Suprapubic skin (tissue), 3 donors: ENCODE results near the gene PRC1.

Experiments used
- POLR2A ChIP-seq, 2 donors: fragments of 450-650 bp; IDR thresholded peaks; one replicate each; pipeline ENCODE4 v1.6.1; 2017; ENCODE audit warnings: antibody characterized with exemption in 2 of 2, mild to moderate bottlenecking in 2 of 2, moderate library complexity in 2 of 2
- TF ChIP-seq, protein P1 (sequence below), 2 donors: fragments of 200-600 bp in 1 of 2; fragments of 450-650 bp in 1 of 2; sonication (generic) in 1 of 2; IDR thresholded peaks; one replicate each; pipeline ENCODE4 v1.5.1; 2016 to 2019; ENCODE audit warnings: antibody characterized with exemption in 2 of 2, mild to moderate bottlenecking in 1 of 2, moderate library complexity in 1 of 2

DNA sequence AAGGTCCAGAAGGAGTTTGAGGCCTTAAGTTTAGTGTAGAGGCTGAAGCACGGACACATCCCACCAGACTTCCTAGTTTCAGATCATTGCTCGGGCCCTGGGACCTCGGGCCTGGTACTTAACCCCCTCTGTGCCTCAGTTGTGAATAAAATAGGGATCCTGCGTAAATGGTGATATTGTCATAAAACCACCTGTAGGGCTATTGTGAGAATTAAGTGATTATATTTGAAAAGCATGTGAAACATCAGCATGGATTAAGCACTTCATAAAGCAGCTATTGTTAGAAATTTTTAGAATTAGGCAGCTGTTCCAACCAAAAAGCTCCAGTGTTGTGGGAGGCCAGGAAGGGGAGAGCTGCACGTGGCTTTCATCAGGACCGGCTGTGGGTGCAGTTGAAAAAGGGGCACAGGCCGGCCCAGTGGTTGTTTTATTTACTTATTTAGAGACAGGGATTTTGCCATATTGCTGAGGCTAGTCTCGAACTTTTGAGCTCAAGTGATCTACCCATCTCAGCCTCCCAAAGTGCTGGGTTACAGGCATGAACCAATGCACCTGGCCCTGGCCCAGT is 35.2 kb downstream of the PRC1 start:
- TF ChIP-seq, protein P1, sequence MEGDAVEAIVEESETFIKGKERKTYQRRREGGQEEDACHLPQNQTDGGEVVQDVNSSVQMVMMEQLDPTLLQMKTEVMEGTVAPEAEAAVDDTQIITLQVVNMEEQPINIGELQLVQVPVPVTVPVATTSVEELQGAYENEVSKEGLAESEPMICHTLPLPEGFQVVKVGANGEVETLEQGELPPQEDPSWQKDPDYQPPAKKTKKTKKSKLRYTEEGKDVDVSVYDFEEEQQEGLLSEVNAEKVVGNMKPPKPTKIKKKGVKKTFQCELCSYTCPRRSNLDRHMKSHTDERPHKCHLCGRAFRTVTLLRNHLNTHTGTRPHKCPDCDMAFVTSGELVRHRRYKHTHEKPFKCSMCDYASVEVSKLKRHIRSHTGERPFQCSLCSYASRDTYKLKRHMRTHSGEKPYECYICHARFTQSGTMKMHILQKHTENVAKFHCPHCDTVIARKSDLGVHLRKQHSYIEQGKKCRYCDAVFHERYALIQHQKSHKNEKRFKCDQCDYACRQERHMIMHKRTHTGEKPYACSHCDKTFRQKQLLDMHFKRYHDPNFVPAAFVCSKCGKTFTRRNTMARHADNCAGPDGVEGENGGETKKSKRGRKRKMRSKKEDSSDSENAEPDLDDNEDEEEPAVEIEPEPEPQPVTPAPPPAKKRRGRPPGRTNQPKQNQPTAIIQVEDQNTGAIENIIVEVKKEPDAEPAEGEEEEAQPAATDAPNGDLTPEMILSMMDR (IDR thresholded peaks at IDR 0.05) = no peak
- no peak for TF ChIP-seq POLR2A (IDR thresholded peaks at IDR 0.05)
